ENCODE data around the gene CRYZL1. TPM values are rescaled to one million over a fixed set of nuclear protein-coding genes. Genes with fewer than 3 reads are reported as not detected.

Gene CRYZL1
- total and polyA plus RNA-seq, 2 donors (not counting 1 experiment from before 2014, with no cell fraction given): 30.6 to 60.6 TPM

GRCh38 chr21:33549848-33550771 is 91.4 kb downstream of the CRYZL1 start:
- Histone ChIP-seq H3K79me2 (ENCODE audit: control insufficient read depth, insufficient read depth, low read length) (peaks cover 100% of the 10 kb centered on the region), H4K20me1 (ENCODE audit: control insufficient read depth, insufficient read depth, low read length, poor library complexity, severe bottlenecking) (peaks cover 90% of the 10 kb centered on the region), H3K9me3 (ENCODE audit: control extremely low read depth in 1 of 3, control insufficient read depth in 2 of 3, insufficient read depth in 1 of 3, low read length in 2 of 3) (no peaks in the 10 kb centered on the region), H2AFZ (ENCODE audit: insufficient read depth, low read depth, low read length, poor library complexity, severe bottlenecking) (no peak overlapping the region), H3K4me2 (replicated peaks; ENCODE audit: low read depth, low read length, poor library complexity, severe bottlenecking) (no peak overlapping the region), H3K9ac (ENCODE audit: low read length) (no peak overlapping the region), H3K27ac (ENCODE audit: low read length in 2 of 2) (no peak overlapping the region), H3K27me3 (replicated peaks in 1 of 4; ENCODE audit: control extremely low read depth in 1 of 4, control insufficient read depth in 3 of 4, insufficient read depth in 4 of 4, low read length in 3 of 4) (no peaks in the 10 kb centered on the region), H3K4me1 (ENCODE audit: control insufficient read depth in 2 of 2, insufficient read depth in 2 of 2, low read length in 2 of 2) (peaks cover 4 to 11% of the 10 kb centered on the region in 2 donors), H3K4me3 (ENCODE audit: control extremely low read depth in 1 of 5, extremely low read depth in 1 of 5, insufficient read depth in 1 of 5, low read depth in 2 of 5, low read length in 4 of 5) (no peak overlapping the region), H3K36me3 (replicated peaks in 1 of 2; ENCODE audit: control extremely low read depth in 1 of 2, control insufficient read depth in 1 of 2, extremely low read depth in 1 of 2, insufficient read depth in 2 of 2, low read length in 1 of 2) (peaks cover 19 to 74% of the 10 kb centered on the region in 2 experiments)
- ChIA-PET CTCF (no interaction called here), POLR2A (no interaction called here)
- Mint-ChIP-seq H3K4me1 (peaks cover 29% of the 10 kb centered on the region), H3K27ac (no peak overlapping the region), H3K27me3 (no peaks in the 10 kb centered on the region), H3K4me3 (no peak overlapping the region), H3K9me3 (ENCODE audit: insufficient read depth) (peaks cover 4% of the 10 kb centered on the region)
- intact Hi-C loops (cut with micrococcal nuclease): no loop called here
- TF ChIP-seq CTCF (IDR thresholded peaks at IDR 0.05): no peak
- TF ChIP-seq EZH2 (IDR thresholded peaks at IDR 0.05; ENCODE audit: borderline replicate concordance, insufficient read depth, low read depth, low read length, poor library complexity, severe bottlenecking): no peak
- no peak for DNase-seq
- 98% methylated on average over 19 of the region's 19 CpGs for WGBS (ENCODE audit: insufficient coverage)
- no peak for ATAC-seq (ENCODE audit: low read depth)

- peaks cover 13 to 30% of the 10 kb centered on the region in 2 donors for H3K4me1 ChIP-seq (ENCODE audit: control insufficient read depth in 2 of 2, insufficient read depth in 2 of 2, low read length in 2 of 2)
- no peak for DNase-seq
- H3K36me3 ChIP-seq (replicated peaks in 1 of 2; ENCODE audit: control extremely low read depth in 1 of 2, control insufficient read depth in 1 of 2, extremely low read depth in 1 of 2, insufficient read depth in 2 of 2, low read length in 1 of 2): peaks cover 0 to 36% of the 10 kb centered on the region in 2 experiments
- H3K9me3 Mint-ChIP-seq (ENCODE audit: insufficient read depth): no peaks in the 10 kb centered on the region
- intact Hi-C loops (cut with micrococcal nuclease): loop anchor here (2.0 kb wide), 1 partner anchor 15 kb away; no protein-coding TSS in a partner anchor
- no peak overlapping the region for H2AFZ ChIP-seq (ENCODE audit: insufficient read depth, low read depth, low read length, poor library complexity, severe bottlenecking)
- no peaks in the 10 kb centered on the region for H3K27me3 ChIP-seq (replicated peaks in 1 of 4; ENCODE audit: control extremely low read depth in 1 of 4, control insufficient read depth in 3 of 4, insufficient read depth in 4 of 4, low read length in 3 of 4)
- no peak overlapping the region for H3K4me3 Mint-ChIP-seq
- H3K9me3 ChIP-seq (ENCODE audit: control extremely low read depth in 1 of 3, control insufficient read depth in 2 of 3, insufficient read depth in 1 of 3, low read length in 2 of 3): no peaks in the 10 kb centered on the region
- peaks cover 44% of the 10 kb centered on the region for H3K4me1 Mint-ChIP-seq
- peak overlapping the region in 1 of 2 donors; percentile 45 for H3K27ac ChIP-seq (ENCODE audit: low read length in 2 of 2)
- no peak overlapping the region for H3K9ac ChIP-seq (ENCODE audit: low read length)
- CTCF ChIA-PET: no interaction called here
- H4K20me1 ChIP-seq (ENCODE audit: control insufficient read depth, insufficient read depth, low read length, poor library complexity, severe bottlenecking): peaks cover 69% of the 10 kb centered on the region
- peak overlapping the region; percentile 82 for H3K4me2 ChIP-seq (replicated peaks; ENCODE audit: low read depth, low read length, poor library complexity, severe bottlenecking)
- H3K79me2 ChIP-seq (ENCODE audit: control insufficient read depth, insufficient read depth, low read length): peaks cover 89% of the 10 kb centered on the region
- peak overlapping the region; percentile 27 for H3K27ac Mint-ChIP-seq
- ATAC-seq (ENCODE audit: low read depth): no peak
- TF ChIP-seq CTCF (IDR thresholded peaks at IDR 0.05) (no peak), EZH2 (IDR thresholded peaks at IDR 0.05; ENCODE audit: borderline replicate concordance, insufficient read depth, low read depth, low read length, poor library complexity, severe bottlenecking) (no peak)
- H3K4me3 ChIP-seq (ENCODE audit: control extremely low read depth in 1 of 5, extremely low read depth in 1 of 5, insufficient read depth in 1 of 5, low read depth in 2 of 5, low read length in 4 of 5): no peak overlapping the region
- H3K27me3 Mint-ChIP-seq: no peaks in the 10 kb centered on the region
- 43% methylated on average over 1 of the region's 3 CpGs for WGBS (ENCODE audit: insufficient coverage)
- POLR2A ChIA-PET: interaction anchor here (0.6 kb wide), 1 partner anchor 99 kb away, joined by 5 read pairs; no protein-coding TSS in a partner anchor
Observed at GRCh38 chr21:33546086-33546485, 95.5 kb downstream of the CRYZL1 start.

Data from B cell (primary cell).